Fibroblast of lung (primary cell): Measurements from ENCODE around the gene VPS41. TPM values are rescaled to one million over a fixed set of nuclear protein-coding genes. Genes with fewer than 3 reads are reported as not detected.

ENCODE experiments used
- DNase-seq, 2 donors: peaks; one replicate each; pipeline versions ENCODE4 v3.0.0 to v3.0.0-alpha.2; 2010; ENCODE audit warnings: low read depth in 2 of 2
- H2AFZ ChIP-seq: 2 replicates; pipeline ENCODE4 v1.5.1; 2012; ENCODE audit warnings: low read length, control low read depth, inconsistent platforms
- H3K27ac ChIP-seq: 2 replicates; pipeline ENCODE4 v1.5.1; 2011; ENCODE audit warnings: low read length, control low read depth; ENCODE audit not compliant: insufficient read depth
- H3K27me3 ChIP-seq: 2 replicates; pipeline ENCODE4 v1.5.1; 2011; ENCODE audit warnings: mild to moderate bottlenecking, low read length; ENCODE audit not compliant: control insufficient read depth, insufficient read depth
- H3K36me3 ChIP-seq: 2 replicates; pipeline ENCODE4 v1.5.1; 2011; ENCODE audit warnings: low read length; ENCODE audit not compliant: control insufficient read depth, insufficient read depth
- H3K4me1 ChIP-seq: 2 replicates; pipeline ENCODE4 v1.5.1; 2011; ENCODE audit warnings: low read length; ENCODE audit not compliant: control insufficient read depth, insufficient read depth; ENCODE audit errors: extremely low read depth
- H3K4me2 ChIP-seq: 2 replicates; pipeline ENCODE4 v1.5.1; 2011; ENCODE audit warnings: low read length, control low read depth; ENCODE audit not compliant: insufficient read depth; ENCODE audit errors: extremely low read depth
- H3K4me3 ChIP-seq, 4 experiments: fragments of 200-600 bp in 1 of 4; sonication (generic) in 1 of 4; replicated peaks in 1 of 4; 2 replicates each; pipeline ENCODE4 v1.5.1; 2011 to 2016; ENCODE audit warnings: low read length in 4 of 4, low read depth in 3 of 4, mild to moderate bottlenecking in 3 of 4, control low read depth in 2 of 4, inconsistent platforms in 1 of 4, mixed read lengths in 1 of 4; ENCODE audit not compliant: insufficient read depth in 1 of 4; ENCODE audit errors: control extremely low read depth in 1 of 4
- H3K79me2 ChIP-seq: 2 replicates; pipeline ENCODE4 v1.5.1; 2012; ENCODE audit warnings: mild to moderate bottlenecking, low read length, inconsistent platforms; ENCODE audit not compliant: control insufficient read depth, insufficient read depth
- H3K9ac ChIP-seq: 2 replicates; pipeline ENCODE4 v1.5.1; 2011; ENCODE audit warnings: mild to moderate bottlenecking, low read length, control low read depth; ENCODE audit not compliant: insufficient read depth
- H3K9me3 ChIP-seq: 2 replicates; pipeline ENCODE4 v1.5.1; 2012; ENCODE audit warnings: low read depth, low read length; ENCODE audit not compliant: control insufficient read depth, insufficient read depth
- H4K20me1 ChIP-seq: 2 replicates; pipeline ENCODE4 v1.5.1; 2011; ENCODE audit warnings: low read length; ENCODE audit not compliant: control insufficient read depth, insufficient read depth; ENCODE audit errors: extremely low read depth
- EZH2 ChIP-seq: IDR thresholded peaks from 2 replicates; pipeline ENCODE4 v1.5.1; 2012; ENCODE audit warnings: low read length, control low read depth, mild to moderate bottlenecking; ENCODE audit errors: missing control alignments
- polyA plus RNA-seq, 2 donors: library from polyadenylated mRNA; depleted of rRNA in 1 of 2; stranded (reverse) in 1 of 2; unstranded in 1 of 2; fragments of >200 nt; gene quantifications; 2 replicates each; pipeline ENCODE4 v1.2.1, GENCODE V29; 2011 to 2012; ENCODE audit warnings: missing spikeins in 1 of 2
- total RNA-seq: library from RNA; depleted of rRNA; stranded (reverse); fragments of >200 nt; gene quantifications from 2 replicates; pipeline ENCODE4 v1.2.1, GENCODE V29; 2014
- TF ChIP-seq, protein P1 (sequence below), 2 donors: IDR thresholded peaks in 1 of 2; conservative IDR thresholded peaks in 1 of 2; 1 replicate in 1 of 2; 2 replicates in 1 of 2; pipeline ENCODE4 v1.5.1; 2011 to 2012; ENCODE audit warnings: low read length in 2 of 2, control low read depth in 1 of 2, inconsistent platforms in 1 of 2, low read depth in 1 of 2, mild to moderate bottlenecking in 1 of 2

VPS41 gene
- total and polyA plus RNA-seq, 2 donors (not counting 1 experiment from before 2014, with no cell fraction given) = 55.5 to 66.7 TPM

DNA sequence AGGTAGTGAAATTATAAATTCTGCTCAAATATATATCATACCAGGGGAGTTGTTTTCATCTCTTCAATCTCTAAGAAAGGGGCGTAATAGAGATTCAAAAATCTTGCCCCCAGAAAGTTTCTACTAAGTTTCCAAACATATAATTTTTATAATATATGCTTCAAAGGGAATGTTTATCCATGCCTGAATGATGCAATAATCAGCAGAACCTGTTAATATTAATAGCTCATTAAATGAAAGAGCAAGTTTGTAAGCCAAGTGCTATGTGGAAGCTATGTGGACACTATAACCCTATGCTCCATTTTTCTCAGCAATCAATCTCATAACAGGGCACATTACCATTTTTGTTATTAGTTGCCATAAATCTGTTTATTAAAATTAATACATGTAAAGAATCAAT is 25.3 kb downstream of the VPS41 start:
- Histone ChIP-seq H3K9ac (no peak overlapping the region), H2AFZ (no peak overlapping the region), H3K27me3 (no peaks in the 10 kb centered on the region), H3K4me2 (no peak overlapping the region), H4K20me1 (no peaks in the 10 kb centered on the region), H3K27ac (no peak overlapping the region), H3K4me1 (no peaks in the 10 kb centered on the region), H3K36me3 (no peaks in the 10 kb centered on the region), H3K79me2 (no peaks in the 10 kb centered on the region), H3K9me3 (no peaks in the 10 kb centered on the region), H3K4me3 (no peak overlapping the region)
- TF ChIP-seq, protein P1, sequence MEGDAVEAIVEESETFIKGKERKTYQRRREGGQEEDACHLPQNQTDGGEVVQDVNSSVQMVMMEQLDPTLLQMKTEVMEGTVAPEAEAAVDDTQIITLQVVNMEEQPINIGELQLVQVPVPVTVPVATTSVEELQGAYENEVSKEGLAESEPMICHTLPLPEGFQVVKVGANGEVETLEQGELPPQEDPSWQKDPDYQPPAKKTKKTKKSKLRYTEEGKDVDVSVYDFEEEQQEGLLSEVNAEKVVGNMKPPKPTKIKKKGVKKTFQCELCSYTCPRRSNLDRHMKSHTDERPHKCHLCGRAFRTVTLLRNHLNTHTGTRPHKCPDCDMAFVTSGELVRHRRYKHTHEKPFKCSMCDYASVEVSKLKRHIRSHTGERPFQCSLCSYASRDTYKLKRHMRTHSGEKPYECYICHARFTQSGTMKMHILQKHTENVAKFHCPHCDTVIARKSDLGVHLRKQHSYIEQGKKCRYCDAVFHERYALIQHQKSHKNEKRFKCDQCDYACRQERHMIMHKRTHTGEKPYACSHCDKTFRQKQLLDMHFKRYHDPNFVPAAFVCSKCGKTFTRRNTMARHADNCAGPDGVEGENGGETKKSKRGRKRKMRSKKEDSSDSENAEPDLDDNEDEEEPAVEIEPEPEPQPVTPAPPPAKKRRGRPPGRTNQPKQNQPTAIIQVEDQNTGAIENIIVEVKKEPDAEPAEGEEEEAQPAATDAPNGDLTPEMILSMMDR (conservative IDR thresholded peaks at IDR 0.05 in 1 of 2, IDR thresholded peaks at IDR 0.05 in 1 of 2; ENCODE audit: low read depth in 1 of 2, low read length in 2 of 2) = no peak
- no peak for TF ChIP-seq EZH2
- no peak for DNase-seq

GRCh38 chr7:38881947-38882684 is 26.9 kb downstream of the VPS41 start:
- Histone ChIP-seq H3K36me3 (no peaks in the 10 kb centered on the region), H3K27ac (no peak overlapping the region), H3K9me3 (no peaks in the 10 kb centered on the region), H3K79me2 (no peaks in the 10 kb centered on the region), H3K27me3 (no peaks in the 10 kb centered on the region), H3K9ac (no peak overlapping the region), H4K20me1 (no peaks in the 10 kb centered on the region), H3K4me1 (no peaks in the 10 kb centered on the region), H3K4me3 (no peak overlapping the region), H3K4me2 (no peak overlapping the region), H2AFZ (no peak overlapping the region)
- DNase-seq = no peak
- TF ChIP-seq, protein P1 (conservative IDR thresholded peaks at IDR 0.05 in 1 of 2, IDR thresholded peaks at IDR 0.05 in 1 of 2; ENCODE audit: low read depth in 1 of 2, low read length in 2 of 2) = no peak
- no peak for TF ChIP-seq EZH2

GRCh38 chr7:38881015-38881414 is 28.0 kb downstream of the VPS41 start:
- Histone ChIP-seq H3K36me3 (no peaks in the 10 kb centered on the region), H3K27ac (no peak overlapping the region), H3K4me1 (no peaks in the 10 kb centered on the region), H3K4me2 (no peak overlapping the region), H4K20me1 (no peaks in the 10 kb centered on the region), H3K9ac (no peak overlapping the region), H2AFZ (no peak overlapping the region), H3K79me2 (no peaks in the 10 kb centered on the region), H3K27me3 (no peaks in the 10 kb centered on the region), H3K9me3 (no peaks in the 10 kb centered on the region), H3K4me3 (no peak overlapping the region)
- TF ChIP-seq, protein P1 (conservative IDR thresholded peaks at IDR 0.05 in 1 of 2, IDR thresholded peaks at IDR 0.05 in 1 of 2; ENCODE audit: low read depth in 1 of 2, low read length in 2 of 2) = no peak
- no peak for TF ChIP-seq EZH2
- DNase-seq = peak in 1 of 2 donors; percentile 13
